Ascending aorta (tissue), 2 donors: ENCODE measurements around the gene UBE2E3. TPM values are rescaled to one million over a fixed set of nuclear protein-coding genes. Genes with fewer than 3 reads are reported as not detected.

ENCODE experiments used
- DNase-seq, 2 donors: peaks; one replicate each; pipeline ENCODE4 v3.0.0-alpha.2; 2019; ENCODE audit warnings: low spot score in 2 of 2
- H3K27ac ChIP-seq, 2 donors: fragments of 200-600 bp; sonication (generic); one replicate each; pipeline ENCODE4 v1.5.1; 2016 to 2017; ENCODE audit warnings: mild to moderate bottlenecking in 1 of 2
- H3K27me3 ChIP-seq: fragments of 200-600 bp; sonication (generic); one replicate; pipeline ENCODE4 v1.5.1; 2017
- H3K36me3 ChIP-seq, 2 donors: fragments of 200-600 bp; sonication (generic); one replicate each; pipeline ENCODE4 v1.5.1; 2016
- H3K4me1 ChIP-seq, 2 donors: fragments of 200-600 bp; sonication (generic); one replicate each; pipeline ENCODE4 v1.5.1; 2016 to 2017; ENCODE audit warnings: mild to moderate bottlenecking in 1 of 2
- H3K4me3 ChIP-seq, 2 donors: fragments of 200-600 bp; sonication (generic); one replicate each; pipeline ENCODE4 v1.5.1; 2016 to 2017; ENCODE audit warnings: mild to moderate bottlenecking in 1 of 2
- H3K9me3 ChIP-seq, 2 donors: fragments of 200-600 bp; sonication (generic); one replicate each; pipeline ENCODE4 v1.5.1; 2016
- intact Hi-C: fragments of 100-400 bp; cut with DNase I; formaldehyde crosslinking; loops from one replicate; pipeline ENCODE4 v1.15.1; 2023
- total RNA-seq: library from RNA; depleted of rRNA; stranded (reverse); fragments of >200 nt; gene quantifications from one replicate; pipeline ENCODE4 v1.1.0, GENCODE V29; 2016
- TF ChIP-seq, protein P1 (sequence below), 3 experiments: fragments of 200-600 bp in 2 of 3; fragments of 450-650 bp in 1 of 3; sonication (generic) in 2 of 3; IDR thresholded peaks; one replicate each; pipeline ENCODE4 v1.5.1; 2016 to 2019; ENCODE audit warnings: antibody characterized with exemption in 3 of 3, mild to moderate bottlenecking in 1 of 3, moderate library complexity in 1 of 3

The UBE2E3 gene
- total RNA-seq, 1 donor from 2014 or later: 125 TPM

DNA sequence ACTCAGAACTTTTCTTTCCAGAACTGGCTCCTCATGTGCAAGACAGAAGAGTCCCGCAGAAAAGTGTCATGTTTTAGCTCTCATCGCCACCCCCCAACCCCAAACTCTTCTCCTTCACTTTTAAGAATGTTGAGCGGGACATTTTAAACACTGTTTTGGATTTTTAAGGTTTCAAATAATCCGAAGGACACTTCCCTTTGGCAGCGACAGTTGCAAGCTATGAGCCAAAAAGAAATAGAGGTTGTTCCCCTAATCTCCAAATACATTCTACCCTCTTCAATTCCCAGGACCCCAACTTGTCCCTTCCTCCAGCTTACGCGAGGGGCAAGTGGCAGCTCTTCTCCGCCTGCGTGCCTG, 678 bp upstream of the UBE2E3 start:
- Histone ChIP-seq H3K27ac (peak overlapping the region; percentile 94 to 95), H3K4me1 (peaks cover 0 to 27% of the 10 kb centered on the region in 2 donors), H3K27me3 (no peaks in the 10 kb centered on the region), H3K36me3 (no peaks in the 10 kb centered on the region), H3K9me3 (no peaks in the 10 kb centered on the region), H3K4me3 (peak overlapping the region; percentile 72 to 76)
- intact Hi-C loops: loop anchor here (5.0 to 10.0 kb wide), 3 partner anchors 913 to 1735 kb away; partner anchors contain the start of genes CWC22, DNAJC10 and ITPRID2
- no peak for DNase-seq
- TF ChIP-seq, protein P1, sequence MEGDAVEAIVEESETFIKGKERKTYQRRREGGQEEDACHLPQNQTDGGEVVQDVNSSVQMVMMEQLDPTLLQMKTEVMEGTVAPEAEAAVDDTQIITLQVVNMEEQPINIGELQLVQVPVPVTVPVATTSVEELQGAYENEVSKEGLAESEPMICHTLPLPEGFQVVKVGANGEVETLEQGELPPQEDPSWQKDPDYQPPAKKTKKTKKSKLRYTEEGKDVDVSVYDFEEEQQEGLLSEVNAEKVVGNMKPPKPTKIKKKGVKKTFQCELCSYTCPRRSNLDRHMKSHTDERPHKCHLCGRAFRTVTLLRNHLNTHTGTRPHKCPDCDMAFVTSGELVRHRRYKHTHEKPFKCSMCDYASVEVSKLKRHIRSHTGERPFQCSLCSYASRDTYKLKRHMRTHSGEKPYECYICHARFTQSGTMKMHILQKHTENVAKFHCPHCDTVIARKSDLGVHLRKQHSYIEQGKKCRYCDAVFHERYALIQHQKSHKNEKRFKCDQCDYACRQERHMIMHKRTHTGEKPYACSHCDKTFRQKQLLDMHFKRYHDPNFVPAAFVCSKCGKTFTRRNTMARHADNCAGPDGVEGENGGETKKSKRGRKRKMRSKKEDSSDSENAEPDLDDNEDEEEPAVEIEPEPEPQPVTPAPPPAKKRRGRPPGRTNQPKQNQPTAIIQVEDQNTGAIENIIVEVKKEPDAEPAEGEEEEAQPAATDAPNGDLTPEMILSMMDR (IDR thresholded peaks at IDR 0.05): no peak

DNA sequence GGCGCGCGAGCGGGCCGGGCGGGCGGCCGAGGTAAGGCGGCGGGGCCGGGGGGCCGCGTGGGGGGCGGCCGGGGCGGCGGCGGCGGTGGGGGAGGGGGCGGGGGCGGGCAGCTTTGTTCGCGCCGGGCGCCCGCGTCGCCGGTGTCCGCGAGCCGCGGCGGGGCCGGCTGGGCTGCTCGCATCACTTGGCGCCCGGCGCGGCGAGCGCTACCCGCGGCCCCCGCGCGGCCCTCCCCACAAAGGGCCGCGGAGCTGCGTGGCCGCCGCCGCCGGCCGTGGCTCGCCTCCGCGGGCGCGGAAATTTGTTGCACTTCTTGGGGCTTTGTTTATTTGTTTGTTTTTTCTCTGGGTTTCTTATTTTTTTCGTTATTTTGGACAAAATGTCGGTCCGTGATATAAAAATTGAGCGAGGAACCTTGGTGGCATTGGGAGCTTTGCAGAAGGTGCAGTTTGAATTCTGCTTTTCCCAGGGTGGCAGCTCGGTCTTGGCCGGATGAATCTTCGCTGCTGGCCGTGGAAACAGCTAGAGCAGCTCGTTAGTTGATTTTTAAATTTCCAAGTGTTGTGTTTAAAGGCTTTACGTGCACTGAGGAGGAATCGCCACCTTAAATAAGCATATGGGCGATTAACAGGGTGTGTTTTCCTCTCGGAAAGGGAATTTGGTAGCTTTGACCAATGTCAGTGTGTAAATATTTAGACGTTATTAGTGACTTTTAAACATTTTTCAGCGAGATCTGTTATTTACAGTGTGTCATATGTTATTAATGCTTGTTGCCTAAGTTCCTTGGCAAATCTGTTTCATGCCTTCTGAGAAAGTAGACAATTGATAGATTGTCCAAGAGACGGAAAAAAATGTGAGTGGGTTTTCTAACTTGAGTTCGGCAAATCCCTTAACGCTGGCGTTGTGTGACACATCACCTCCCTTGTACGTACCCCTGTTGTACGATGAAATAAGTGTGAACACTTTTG, 822 bp downstream of the UBE2E3 start:
- Histone ChIP-seq H3K36me3 (no peaks in the 10 kb centered on the region), H3K4me3 (peak overlapping the region; percentile 72 to 76), H3K9me3 (no peaks in the 10 kb centered on the region), H3K4me1 (peaks cover 0 to 34% of the 10 kb centered on the region in 2 donors), H3K27me3 (no peaks in the 10 kb centered on the region), H3K27ac (peak overlapping the region; percentile 94 to 95)
- intact Hi-C loops: loop anchor here (10.0 kb wide), 1 partner anchor 1734 kb away; the partner anchor contains the start of gene DNAJC10
- DNase-seq: no peak
- TF ChIP-seq, protein P1 (IDR thresholded peaks at IDR 0.05): no peak

DNA sequence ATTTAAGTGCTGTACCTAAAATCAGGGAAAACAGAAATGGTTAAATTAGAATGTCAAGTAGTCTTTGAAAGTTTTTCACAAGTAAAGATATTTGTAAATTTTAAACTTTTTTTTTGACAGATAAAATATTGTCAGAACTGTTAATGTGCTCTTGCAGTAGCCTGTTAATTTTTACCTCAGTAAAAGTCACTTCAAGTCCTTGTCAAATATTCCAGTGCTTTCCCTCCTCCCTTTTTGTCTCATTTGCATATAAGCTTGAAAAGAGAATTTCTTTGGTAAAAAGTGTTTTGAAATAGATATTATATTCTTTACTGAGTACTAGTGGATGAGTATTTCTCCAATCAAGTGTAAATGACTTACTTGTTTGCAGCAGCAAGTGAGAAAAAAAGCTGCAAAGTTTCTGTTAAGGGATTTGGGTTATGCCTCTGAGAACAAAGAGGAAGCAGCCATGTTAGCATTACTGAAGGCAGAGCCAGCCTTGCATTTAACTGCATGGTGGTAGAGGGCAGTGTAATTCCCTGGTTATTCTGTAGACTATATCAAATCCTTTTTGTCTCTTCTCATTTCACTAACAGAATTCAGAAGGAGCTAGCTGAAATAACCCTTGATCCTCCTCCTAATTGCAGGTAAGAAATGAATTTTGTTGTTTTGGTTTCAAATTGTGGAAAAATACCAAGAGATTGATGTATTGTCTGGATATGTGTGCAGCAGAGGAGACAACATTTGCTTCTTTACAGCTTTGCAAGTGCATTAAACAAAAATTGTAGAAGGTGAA, 3.2 kb downstream of the UBE2E3 start:
- no peak for DNase-seq
- TF ChIP-seq, protein P1 (IDR thresholded peaks at IDR 0.05): peak in 1 of 3 experiments; percentile 36
- H3K27ac ChIP-seq: no peak overlapping the region
- H3K27me3 ChIP-seq: no peaks in the 10 kb centered on the region
- peaks cover 0 to 38% of the 10 kb centered on the region in 2 donors for H3K4me1 ChIP-seq
- no peaks in the 10 kb centered on the region for H3K36me3 ChIP-seq
- no peaks in the 10 kb centered on the region for H3K9me3 ChIP-seq
- intact Hi-C loops: loop anchor here (10.0 kb wide), 1 partner anchor 1731 kb away; the partner anchor contains the start of gene DNAJC10
- H3K4me3 ChIP-seq: peak overlapping the region; percentile 9 to 17

DNA sequence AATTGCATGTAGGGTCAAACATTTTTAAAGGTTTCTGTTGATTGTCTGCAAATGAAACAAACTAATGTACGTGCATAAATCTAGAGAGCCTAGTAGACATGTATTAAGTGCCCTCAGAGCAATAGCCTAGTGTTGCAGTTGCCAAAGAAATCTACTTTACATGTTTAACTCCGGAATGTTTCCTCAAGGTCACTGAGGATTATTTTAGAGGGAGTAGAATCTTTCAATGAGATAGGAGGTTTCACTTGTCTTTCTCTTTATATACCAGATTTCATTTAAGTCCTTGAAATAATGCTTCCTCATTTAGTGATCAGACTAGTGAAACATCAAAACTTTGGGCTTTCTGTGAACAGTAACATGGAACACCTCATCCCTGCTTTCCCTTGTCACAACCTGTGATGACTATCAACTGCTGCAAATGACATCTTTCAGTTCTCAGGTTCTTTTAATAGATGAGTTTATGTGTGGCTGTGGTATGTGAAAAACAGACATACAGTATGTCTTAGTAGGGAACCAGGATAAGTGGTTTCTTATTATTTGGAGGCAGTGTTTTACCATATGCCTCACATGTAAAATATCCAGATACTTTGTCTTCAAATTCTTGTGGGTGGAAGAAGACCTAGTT, 5.5 kb downstream of the UBE2E3 start:
- Histone ChIP-seq H3K27ac (no peak overlapping the region), H3K4me1 (peaks cover 0 to 38% of the 10 kb centered on the region in 2 donors), H3K36me3 (no peaks in the 10 kb centered on the region), H3K27me3 (no peaks in the 10 kb centered on the region), H3K4me3 (no peak overlapping the region), H3K9me3 (no peaks in the 10 kb centered on the region)
- no peak for DNase-seq
- TF ChIP-seq, protein P1 (IDR thresholded peaks at IDR 0.05): no peak
- intact Hi-C loops: loop anchor here (10.0 kb wide), 1 partner anchor 1729 kb away; the partner anchor contains the start of gene DNAJC10

DNA sequence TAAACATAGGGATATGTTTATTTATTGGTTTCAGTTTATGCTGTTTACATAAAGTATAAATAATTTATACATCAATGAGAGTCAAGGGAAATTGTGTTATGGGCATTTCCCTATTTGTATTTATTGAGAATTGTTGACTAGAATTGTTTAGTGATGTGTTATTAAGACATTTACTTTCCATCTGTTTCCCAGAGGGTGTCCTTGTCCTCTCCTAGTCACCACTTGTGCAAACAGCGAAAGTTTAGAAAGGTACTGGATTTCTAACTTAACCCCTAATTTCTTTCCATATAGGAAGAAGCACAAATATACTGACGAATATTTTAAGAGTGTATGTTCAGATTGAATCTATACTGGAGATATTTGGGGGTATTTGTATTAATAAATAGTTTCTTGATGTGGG, 6.7 kb downstream of the UBE2E3 start:
- no peak for DNase-seq
- Histone ChIP-seq H3K36me3 (no peaks in the 10 kb centered on the region), H3K4me3 (no peak overlapping the region), H3K9me3 (no peaks in the 10 kb centered on the region), H3K4me1 (peaks cover 0 to 39% of the 10 kb centered on the region in 2 donors), H3K27me3 (no peaks in the 10 kb centered on the region), H3K27ac (no peak overlapping the region)
- intact Hi-C loops: loop anchor here (10.0 kb wide), 1 partner anchor 1728 kb away; the partner anchor contains the start of gene DNAJC10
- TF ChIP-seq, protein P1 (IDR thresholded peaks at IDR 0.05): no peak
